PC-9 (cell line): ENCODE results near the gene C2CD5. TPM values are rescaled to one million over a fixed set of nuclear protein-coding genes. Genes with fewer than 3 reads are reported as not detected.

Experiments
- BruUV-seq: library from RNA; stranded (reverse); fragments of 400-500 nt; replicated peaks from 2 replicates; lab custom pipeline; 2021; lab: Mats Ljungman, UMichigan
- CTCF ChIA-PET: fragments of 300-600 bp; sonication (Branson Sonifier 250); formaldehyde crosslinking; loops from one replicate; lab custom pipeline; 2022; ENCODE audit warnings: antibody characterized with exemption; lab: Charles Lee
- POLR2A ChIA-PET: fragments of 300-600 bp; sonication (Branson Sonifier 250); formaldehyde crosslinking; loops from one replicate; lab custom pipeline; 2022; ENCODE audit warnings: antibody characterized with exemption; ENCODE audit not compliant: unreplicated experiment; lab: Charles Lee
- DNase-seq, 2 experiments: peaks; one replicate each; pipeline versions ENCODE4 v3.0.0 to v3.0.0-alpha.2; 2015 to 2022; ENCODE audit warnings: mixed read lengths in 1 of 2
- H2AFZ ChIP-seq: fragments of 200-600 bp; sonication (generic); 2 replicates; pipeline ENCODE4 v1.8.1; 2017; ENCODE audit warnings: antibody characterized with exemption
- H3F3A ChIP-seq: fragments of 200-600 bp; sonication (generic); 2 replicates; pipeline ENCODE4 v1.8.1; 2017; ENCODE audit warnings: antibody characterized with exemption, mild to moderate bottlenecking, low read depth; ENCODE audit not compliant: insufficient read depth
- H3K27ac ChIP-seq: fragments of 200-600 bp; sonication (generic); 2 replicates; pipeline ENCODE4 v1.6.1; 2016; ENCODE audit warnings: mixed run types
- H3K27me3 ChIP-seq: fragments of 200-600 bp; sonication (generic); 2 replicates; pipeline ENCODE4 v1.6.1; 2016; ENCODE audit warnings: low read depth, mixed run types; ENCODE audit not compliant: insufficient read depth
- H3K36me3 ChIP-seq: fragments of 200-600 bp; sonication (generic); 2 replicates; pipeline ENCODE4 v1.6.1; 2016; ENCODE audit warnings: low read depth, mixed run types
- H3K4me1 ChIP-seq: fragments of 200-600 bp; sonication (generic); replicated peaks from 2 replicates; pipeline ENCODE4 v1.6.1; 2016; ENCODE audit warnings: mixed run types; ENCODE audit not compliant: insufficient read depth
- H3K4me2 ChIP-seq: fragments of 200-600 bp; sonication (generic); 2 replicates; pipeline ENCODE4 v1.6.1; 2017; ENCODE audit warnings: mixed run types
- H3K4me3 ChIP-seq: fragments of 200-600 bp; sonication (generic); 2 replicates; pipeline ENCODE4 v1.6.1; 2016; ENCODE audit warnings: mixed run types
- H3K79me2 ChIP-seq: fragments of 200-600 bp; sonication (generic); 2 replicates; pipeline ENCODE4 v1.6.1; 2017; ENCODE audit warnings: low read depth, mixed run types
- H3K9me2 ChIP-seq: fragments of 200-600 bp; sonication (generic); 2 replicates; pipeline ENCODE4 v1.8.1; 2017; ENCODE audit warnings: mild to moderate bottlenecking; ENCODE audit not compliant: insufficient read depth
- H3K9me3 ChIP-seq: fragments of 200-600 bp; sonication (generic); 2 replicates; pipeline ENCODE4 v1.8.1; 2016; ENCODE audit warnings: low read depth; ENCODE audit not compliant: insufficient read depth
- H4K20me1 ChIP-seq: fragments of 200-600 bp; sonication (generic); 2 replicates; pipeline ENCODE4 v1.8.1; 2017; ENCODE audit not compliant: insufficient read depth
- CTCF ChIP-seq: fragments of 200-600 bp; sonication (generic); conservative IDR thresholded peaks from 2 replicates; pipeline ENCODE4 v1.6.1; 2017; ENCODE audit warnings: mixed run types, antibody characterized with exemption, mild to moderate bottlenecking, moderate library complexity
- EZH2 ChIP-seq: fragments of 200-600 bp; sonication (generic); IDR thresholded peaks from 2 replicates; pipeline ENCODE4 v1.8.0; 2017; ENCODE audit warnings: antibody characterized with exemption, low read depth
- intact Hi-C: fragments of 100-400 bp; cut with micrococcal nuclease; formaldehyde crosslinking; loops from one replicate; pipeline ENCODE4 v1.10.0; 2022; ENCODE audit not compliant: unreplicated experiment
- total RNA-seq: library from RNA; stranded (reverse); gene quantifications from 2 replicates; pipeline ENCODE4 v1.2.3, GENCODE V29; 2021

Gene C2CD5
- total RNA-seq, 1 experiment from 2014 or later = 28.6 TPM

- ChIA-PET POLR2A (no interaction called here), CTCF (no interaction called here)
Measured at GRCh38 chr12:22480016-22480415, 64.3 kb downstream of the C2CD5 start.

GRCh38 chr12:22477894-22478287 lies 66.5 kb downstream of the C2CD5 start:
- TF ChIP-seq CTCF (no peak), EZH2 (no peak)
- Histone ChIP-seq H3F3A (no peaks in the 10 kb centered on the region), H3K4me3 (no peak overlapping the region), H3K4me1 (no peaks in the 10 kb centered on the region), H3K4me2 (no peak overlapping the region), H3K27ac (no peak overlapping the region), H2AFZ (no peak overlapping the region), H3K9me2 (no peaks in the 10 kb centered on the region), H3K27me3 (no peaks in the 10 kb centered on the region), H3K9me3 (no peaks in the 10 kb centered on the region), H3K79me2 (no peaks in the 10 kb centered on the region), H4K20me1 (no peaks in the 10 kb centered on the region), H3K36me3 (peaks cover 6% of the 10 kb centered on the region; the same call in 1 of the 2 replicates)
- intact Hi-C loops = no loop called here
- POLR2A ChIA-PET = no interaction called here
- CTCF ChIA-PET = no interaction called here
- no TSS peak for BruUV-seq
- no peak for DNase-seq

More at GRCh38 chr12:22480016-22480415, 64.3 kb downstream of the C2CD5 start:
- TF ChIP-seq CTCF (no peak), EZH2 (no peak)
- H3K4me3 ChIP-seq = no peak overlapping the region
- no TSS peak for BruUV-seq
- DNase-seq = no peak
- H2AFZ ChIP-seq = no peak overlapping the region
- H3K27me3 ChIP-seq = no peaks in the 10 kb centered on the region
- no peaks in the 10 kb centered on the region for H3F3A ChIP-seq
- H3K36me3 ChIP-seq = peaks cover 6% of the 10 kb centered on the region
- H3K4me1 ChIP-seq = no peaks in the 10 kb centered on the region
- H3K9me3 ChIP-seq = no peaks in the 10 kb centered on the region
- no peak overlapping the region for H3K4me2 ChIP-seq
- H4K20me1 ChIP-seq = no peaks in the 10 kb centered on the region
- H3K27ac ChIP-seq = no peak overlapping the region
- intact Hi-C loops = no loop called here
- H3K79me2 ChIP-seq = no peaks in the 10 kb centered on the region
- H3K9me2 ChIP-seq = peaks cover 6% of the 10 kb centered on the region; the same call in 1 of the 2 replicates

GRCh38 chr12:22477166-22477893 lies 67.0 kb downstream of the C2CD5 start:
- H3K4me1 ChIP-seq = no peaks in the 10 kb centered on the region
- no peaks in the 10 kb centered on the region for H3K27me3 ChIP-seq
- BruUV-seq = no TSS peak
- H4K20me1 ChIP-seq = no peaks in the 10 kb centered on the region
- H3K36me3 ChIP-seq = peaks cover 6% of the 10 kb centered on the region; the same call in 1 of the 2 replicates
- no peaks in the 10 kb centered on the region for H3K9me3 ChIP-seq
- no peak for DNase-seq
- H3K27ac ChIP-seq = no peak overlapping the region
- TF ChIP-seq EZH2 = no peak
- no peak for TF ChIP-seq CTCF
- H3K4me2 ChIP-seq = no peak overlapping the region
- H3K9me2 ChIP-seq = no peaks in the 10 kb centered on the region
- H3K79me2 ChIP-seq = no peaks in the 10 kb centered on the region
- H2AFZ ChIP-seq = no peak overlapping the region
- H3K4me3 ChIP-seq = no peak overlapping the region
- POLR2A ChIA-PET = no interaction called here
- CTCF ChIA-PET = no interaction called here
- intact Hi-C loops = no loop called here
- no peaks in the 10 kb centered on the region for H3F3A ChIP-seq
